Inferior parietal cortex (tissue), 1 donor: Measurements from ENCODE around the gene GRID2.

Source experiments
- DNase-seq: peaks from one replicate; pipeline ENCODE4 v3.0.0-alpha.2; 2016; ENCODE audit errors: extremely low spot score

GRID2 gene

GRCh38 chr4:92522356-92522755 lies 218.6 kb downstream of the GRID2 start:
- no peak for DNase-seq

- DNase-seq = no peak
Measured at GRCh38 chr4:92524131-92524530, 220.4 kb downstream of the GRID2 start.

GRCh38 chr4:92528541-92528940 lies 224.8 kb downstream of the GRID2 start:
- DNase-seq = no peak

GRCh38 chr4:92529510-92529909 lies 225.7 kb downstream of the GRID2 start:
- DNase-seq = no peak

GRCh38 chr4:92535599-92535998 lies 231.8 kb downstream of the GRID2 start:
- no peak for DNase-seq

- DNase-seq = no peak
Measured at GRCh38 chr4:92551616-92552015, 247.8 kb downstream of the GRID2 start.

GRCh38 chr4:92566269-92566668 lies 262.5 kb downstream of the GRID2 start:
- peak; percentile 43 for DNase-seq

GRCh38 chr4:92580816-92581215 lies 277.1 kb downstream of the GRID2 start:
- no peak for DNase-seq

GRCh38 chr4:92599044-92599443 lies 295.3 kb downstream of the GRID2 start:
- no peak for DNase-seq

- no peak for DNase-seq
Measured at GRCh38 chr4:92600638-92601037, 296.9 kb downstream of the GRID2 start.

GRCh38 chr4:92606227-92606626 lies 302.5 kb downstream of the GRID2 start:
- no peak for DNase-seq

- no peak for DNase-seq
Measured at GRCh38 chr4:92615049-92615448, 311.3 kb downstream of the GRID2 start.

GRCh38 chr4:92618968-92619367 lies 315.2 kb downstream of the GRID2 start:
- DNase-seq = no peak

GRCh38 chr4:92629302-92629701 lies 325.5 kb downstream of the GRID2 start:
- DNase-seq = no peak

GRCh38 chr4:92634882-92635281 lies 331.1 kb downstream of the GRID2 start:
- DNase-seq = peak; percentile 41

GRCh38 chr4:92636038-92636806 lies 332.5 kb downstream of the GRID2 start:
- DNase-seq = peak; percentile 40

GRCh38 chr4:92641409-92641808 lies 337.6 kb downstream of the GRID2 start:
- DNase-seq = no peak

- no peak for DNase-seq
Measured at GRCh38 chr4:92646826-92647225, 343.1 kb downstream of the GRID2 start.

- no peak for DNase-seq
Measured at GRCh38 chr4:92651536-92651935, 347.8 kb downstream of the GRID2 start.

- no peak for DNase-seq
Measured at GRCh38 chr4:92654084-92654483, 350.3 kb downstream of the GRID2 start.

GRCh38 chr4:92657695-92658094 lies 353.9 kb downstream of the GRID2 start:
- no peak for DNase-seq

- DNase-seq = no peak
Measured at GRCh38 chr4:92658318-92658717, 354.6 kb downstream of the GRID2 start.

- DNase-seq = no peak
Measured at GRCh38 chr4:92677805-92678204, 374.0 kb downstream of the GRID2 start.

GRCh38 chr4:92678292-92678691 lies 374.5 kb downstream of the GRID2 start:
- DNase-seq = no peak
